Neural crest cell (in vitro differentiated cells): ENCODE results near the gene CREB3L2. TPM values are rescaled to one million over a fixed set of nuclear protein-coding genes. Genes with fewer than 3 reads are reported as not detected.
"Not testable (repeated sequence)": the region's sequence is repeated elsewhere in the genome, so short reads cannot be mapped to it uniquely, and the experiment has no call there.

Source experiments
- DNase-seq: peaks from one replicate; pipeline ENCODE4 v3.0.0; 2021; ENCODE audit warnings: low read depth, mixed read lengths, low spot score
- H3K27ac Mint-ChIP-seq: one replicate; pipeline ENCODE4 v1.8.0; 2021; ENCODE audit warnings: mild to moderate bottlenecking, mixed read lengths; ENCODE audit not compliant: unreplicated experiment
- H3K27me3 Mint-ChIP-seq: 2 replicates; pipeline ENCODE4 v1.8.0; 2021; ENCODE audit warnings: low read depth, mild to moderate bottlenecking, mixed read lengths
- H3K36me3 Mint-ChIP-seq: 2 replicates; pipeline ENCODE4 v1.8.0; 2021; ENCODE audit warnings: low read depth, mild to moderate bottlenecking, mixed read lengths
- H3K4me1 Mint-ChIP-seq: 2 replicates; pipeline ENCODE4 v1.8.0; 2021; ENCODE audit warnings: mixed read lengths
- H3K4me3 Mint-ChIP-seq: one replicate; pipeline ENCODE4 v1.8.0; 2021; ENCODE audit warnings: mild to moderate bottlenecking, mixed read lengths
- H3K9me3 Mint-ChIP-seq: 2 replicates; pipeline ENCODE4 v1.8.0; 2021; ENCODE audit warnings: mixed read lengths
- CTCF ChIP-seq: fragments of 200-600 bp; sonication (generic); conservative IDR thresholded peaks from 2 replicates; pipeline ENCODE4 v1.5.0; 2021; ENCODE audit warnings: antibody characterized with exemption, mild to moderate bottlenecking
- total RNA-seq: library from RNA; stranded (reverse); gene quantifications from 2 replicates; pipeline ENCODE4 v1.2.1, GENCODE V29; 2021

The CREB3L2 gene
- total RNA-seq, 1 donor from 2014 or later = 51.9 TPM

DNA sequence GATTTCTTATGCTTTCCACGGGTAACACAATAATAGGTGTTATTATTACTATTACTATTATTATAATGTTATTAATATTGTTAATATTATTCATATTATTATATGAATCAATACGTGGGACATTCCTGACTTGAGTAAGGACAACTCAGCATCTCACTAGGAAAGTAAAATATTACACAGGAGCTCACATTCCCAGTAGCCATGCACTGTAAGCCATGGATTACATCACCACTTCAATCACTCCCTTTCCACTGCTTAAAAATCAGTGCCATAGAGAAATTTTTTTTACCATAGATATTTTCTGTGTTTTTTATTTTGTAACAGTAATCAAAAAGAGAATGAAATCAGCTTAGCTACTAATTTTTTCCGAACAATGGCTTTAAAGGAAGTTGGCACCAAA is 86.6 kb downstream of the CREB3L2 start:
- Mint-ChIP-seq H3K36me3 (peaks cover 18% of the 10 kb centered on the region), H3K27me3 (no peaks in the 10 kb centered on the region)
- TF ChIP-seq CTCF = no peak

DNA sequence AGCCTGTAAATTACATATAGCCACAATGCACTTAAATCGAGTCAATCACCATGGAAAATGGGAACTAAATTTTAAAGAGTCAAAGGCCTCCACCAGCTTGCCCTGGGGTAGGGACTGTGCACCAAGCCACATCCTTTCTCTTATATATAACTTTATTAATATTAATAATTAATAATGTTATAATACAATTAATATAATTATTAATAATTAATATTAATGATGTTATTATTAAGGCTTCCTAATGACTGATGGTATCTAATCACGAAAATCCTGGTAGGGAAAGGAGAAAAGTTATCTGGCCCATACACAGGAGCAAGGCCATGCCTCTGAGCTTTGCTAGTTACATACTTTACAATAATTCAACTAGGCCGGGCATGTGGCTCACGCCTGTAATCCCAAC is 87.9 kb downstream of the CREB3L2 start:
- Mint-ChIP-seq H3K27ac (no peak overlapping the region), H3K36me3 (peaks cover 21% of the 10 kb centered on the region), H3K9me3 (no peaks in the 10 kb centered on the region), H3K4me3 (no peak overlapping the region), H3K4me1 (peaks cover 19% of the 10 kb centered on the region), H3K27me3 (no peaks in the 10 kb centered on the region)
- no peak for TF ChIP-seq CTCF
- DNase-seq = no peak

More for the DNA sequence above, 86.6 kb downstream of the CREB3L2 start:
- Mint-ChIP-seq H3K4me1 (peaks cover 22% of the 10 kb centered on the region), H3K27ac (no peak overlapping the region), H3K9me3 (no peaks in the 10 kb centered on the region), H3K4me3 (no peak overlapping the region)
- DNase-seq = no peak

DNA sequence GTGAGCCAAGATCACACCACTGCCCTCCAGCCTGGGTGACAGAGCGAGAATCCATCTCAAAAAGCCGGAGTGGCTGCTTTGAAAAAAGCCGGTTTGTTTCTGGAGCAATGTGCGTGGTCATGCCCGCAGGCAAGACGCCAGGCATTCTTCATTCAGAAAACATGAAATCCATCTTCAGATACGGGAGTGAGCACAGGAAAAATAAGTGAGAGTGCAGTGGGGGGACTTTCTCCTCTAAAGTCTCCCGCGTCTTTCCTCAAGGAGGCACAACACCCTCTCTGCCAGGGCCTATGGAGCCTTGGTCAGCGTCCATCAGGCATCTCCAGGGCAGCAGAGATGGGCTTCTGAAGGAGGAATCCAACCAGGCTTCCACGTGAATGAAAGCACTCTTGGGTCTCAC is 92.8 kb downstream of the CREB3L2 start:
- Mint-ChIP-seq H3K27me3 (no peaks in the 10 kb centered on the region), H3K9me3 (peaks cover 6% of the 10 kb centered on the region), H3K27ac (no peak overlapping the region), H3K36me3 (peaks cover 41% of the 10 kb centered on the region), H3K4me1 (no peaks in the 10 kb centered on the region), H3K4me3 (no peak overlapping the region)
- no peak for DNase-seq
- TF ChIP-seq CTCF = no peak

DNA sequence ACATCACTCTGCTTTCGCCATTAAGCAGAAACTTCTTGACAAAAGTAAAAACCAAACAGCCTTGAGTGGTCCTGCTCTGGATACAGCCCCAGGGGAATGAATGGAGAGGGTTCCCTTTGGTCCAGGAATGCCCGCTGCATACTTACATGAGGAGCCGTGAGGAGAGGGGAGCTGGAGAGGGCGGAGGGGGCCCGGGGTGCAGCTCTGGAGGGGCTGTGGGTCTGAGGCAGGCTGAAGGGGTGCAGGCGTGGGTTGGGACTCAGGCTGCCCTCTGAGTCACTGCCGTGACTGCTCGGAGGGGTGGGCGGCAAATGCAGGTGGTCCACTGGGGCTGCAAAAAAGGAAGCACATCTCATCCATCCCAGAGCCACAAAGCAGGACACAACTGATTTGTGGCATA is 93.8 kb downstream of the CREB3L2 start:
- no peak for TF ChIP-seq CTCF
- Mint-ChIP-seq H3K27ac (no peak overlapping the region), H3K36me3 (peaks cover 41% of the 10 kb centered on the region), H3K4me1 (peaks cover 4% of the 10 kb centered on the region), H3K4me3 (no peak overlapping the region), H3K9me3 (peaks cover 6% of the 10 kb centered on the region), H3K27me3 (no peaks in the 10 kb centered on the region)
- DNase-seq = no peak

- not testable (repeated sequence) for H3K4me3 Mint-ChIP-seq, DNase-seq, H3K27me3 Mint-ChIP-seq, H3K4me1 Mint-ChIP-seq, H3K9me3 Mint-ChIP-seq, H3K27ac Mint-ChIP-seq
- H3K36me3 Mint-ChIP-seq = peaks cover 38% of the 10 kb centered on the region
These were observed 95.2 kb downstream of the CREB3L2 start for GRCh38 chr7:137906636-137907035.

- H3K4me1 Mint-ChIP-seq = peaks cover 8% of the 10 kb centered on the region
- no peak overlapping the region for H3K4me3 Mint-ChIP-seq
- peak overlapping the region; percentile 71 for H3K27ac Mint-ChIP-seq
- H3K27me3 Mint-ChIP-seq = no peaks in the 10 kb centered on the region
- TF ChIP-seq CTCF = peak; percentile 12
- peaks cover 6% of the 10 kb centered on the region for H3K9me3 Mint-ChIP-seq
- DNase-seq = no peak
- peaks cover 35% of the 10 kb centered on the region for H3K36me3 Mint-ChIP-seq
These were observed 97.1 kb downstream of the CREB3L2 start for GRCh38 chr7:137904833-137905232.
